GM23248 (cell line): Measurements from ENCODE around the gene RBM19.

Source experiments
- EZH2 ChIP-seq: fragments of 200-600 bp; sonication (generic); IDR thresholded peaks from 2 replicates; pipeline ENCODE4 v1.6.1; 2018; ENCODE audit warnings: antibody characterized with exemption, mild to moderate bottlenecking; ENCODE audit not compliant: insufficient read depth, poor library complexity, severe bottlenecking
- EZH2phosphoT487 ChIP-seq: fragments of 200-600 bp; sonication (generic); IDR thresholded peaks from 2 replicates; pipeline ENCODE4 v1.6.1; 2018; ENCODE audit warnings: antibody characterized with exemption, moderate library complexity, mild to moderate bottlenecking, low read depth; ENCODE audit not compliant: insufficient read depth

DNA sequence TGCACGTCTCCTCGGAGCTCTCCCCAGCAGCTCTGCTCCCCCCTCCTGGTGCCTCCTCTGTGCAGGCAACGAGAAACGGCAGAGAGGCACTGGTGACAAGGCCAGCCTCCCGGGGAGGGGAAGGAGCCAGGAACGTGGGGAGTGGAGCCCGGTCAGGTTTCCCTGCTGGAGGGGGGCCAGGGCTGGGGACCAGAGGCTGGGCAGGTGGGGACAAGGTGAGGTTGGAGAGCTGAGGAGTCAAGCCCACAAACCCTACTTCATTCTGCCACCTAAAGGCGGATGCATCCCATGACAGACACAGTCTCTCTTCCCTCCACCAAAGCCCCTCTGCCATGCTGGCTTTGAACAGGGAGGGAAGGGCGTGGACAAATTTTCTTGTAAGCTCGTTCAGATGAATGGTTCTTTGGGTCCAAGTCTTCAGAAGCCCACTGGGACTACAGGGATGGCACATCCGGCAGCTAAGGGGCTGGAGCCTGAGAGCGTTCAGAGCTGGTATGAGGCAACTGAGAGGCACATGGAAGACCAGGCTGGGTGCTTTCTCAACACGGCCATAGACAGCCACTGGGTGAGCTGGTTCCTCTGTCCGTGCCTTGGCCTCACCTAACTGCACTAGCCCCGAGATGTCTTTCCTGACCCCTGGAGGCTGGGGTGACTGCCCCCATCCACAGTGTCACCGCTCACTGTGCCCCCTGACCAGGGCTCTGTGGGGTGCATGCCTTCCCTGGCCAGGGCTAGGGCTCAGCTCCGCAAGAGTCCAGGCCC lies 105.9 kb downstream of the RBM19 start:
- no peak for TF ChIP-seq EZH2
- no peak for TF ChIP-seq EZH2phosphoT487
